NCI-H526 (cell line): ENCODE data around the gene SSC5D.
A peak's percentile ranks its signal among the peaks of the same experiment; 100 is the strongest.

Experiments
- DNase-seq, 2 experiments: peaks; one replicate each; lab custom pipeline; 2025; lab: John Stamatoyannopoulos, UW

Gene SSC5D

GRCh38 chr19:55536951-55537740 is 48.9 kb downstream of the SSC5D start, which contains the start of gene SBK2:
Gene SBK2, minus strand, starts transcription at chr19:55537133. Its CDS starts 839 bp downstream, at chr19:55536294.
- peak in 1 of 2 experiments; percentile 31 for DNase-seq

GRCh38 chr19:55537741-55538111 is 49.5 kb downstream of the SSC5D start:
- no peak for DNase-seq

- no peak for DNase-seq
Measured at GRCh38 chr19:55538132-55538531, 49.9 kb downstream of the SSC5D start.

GRCh38 chr19:55539090-55539984 is 51.1 kb downstream of the SSC5D start:
- DNase-seq: no peak

DNA sequence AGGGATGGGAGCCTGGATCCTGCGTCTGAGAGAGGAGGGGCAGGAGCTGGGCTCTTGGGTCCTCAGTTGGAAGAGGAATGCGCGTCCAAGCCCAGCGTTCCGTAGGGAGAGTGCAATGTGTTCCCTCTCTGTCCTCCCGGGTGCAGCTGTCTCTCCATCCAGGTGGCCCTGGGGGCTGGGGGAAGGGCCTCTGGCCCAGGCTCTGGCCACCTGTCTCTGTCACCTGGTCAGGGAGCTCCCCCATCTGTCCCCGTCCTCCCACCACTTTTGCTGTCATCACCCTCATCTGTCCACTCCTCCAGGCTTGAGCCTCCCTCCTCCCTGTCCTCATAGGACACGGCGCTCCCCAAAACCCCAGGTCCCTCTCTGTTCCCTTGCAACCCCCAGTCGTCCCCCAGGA is 52.4 kb downstream of the SSC5D start:
- no peak for DNase-seq

DNA sequence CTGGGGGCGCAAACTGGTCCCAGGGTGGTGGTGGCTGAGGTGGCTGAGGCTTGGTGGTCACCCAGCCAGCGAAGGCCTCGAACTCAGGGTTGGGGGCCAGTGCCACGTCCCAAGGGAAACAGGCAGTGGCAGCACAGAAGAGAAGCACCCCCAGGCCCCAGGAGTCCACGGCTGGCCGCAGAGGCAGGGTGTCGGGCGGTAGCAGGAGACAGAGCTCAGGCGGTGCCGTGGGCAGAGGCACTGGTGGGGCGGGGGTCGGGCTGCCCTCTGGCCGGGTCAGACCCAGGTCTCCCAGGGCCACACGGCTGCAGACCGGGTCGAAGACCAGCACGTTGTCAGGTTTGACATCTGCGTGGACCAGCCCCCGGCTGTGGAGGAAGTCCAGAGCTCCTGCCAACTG is 52.9 kb downstream of the SSC5D start:
- no peak for DNase-seq

DNA sequence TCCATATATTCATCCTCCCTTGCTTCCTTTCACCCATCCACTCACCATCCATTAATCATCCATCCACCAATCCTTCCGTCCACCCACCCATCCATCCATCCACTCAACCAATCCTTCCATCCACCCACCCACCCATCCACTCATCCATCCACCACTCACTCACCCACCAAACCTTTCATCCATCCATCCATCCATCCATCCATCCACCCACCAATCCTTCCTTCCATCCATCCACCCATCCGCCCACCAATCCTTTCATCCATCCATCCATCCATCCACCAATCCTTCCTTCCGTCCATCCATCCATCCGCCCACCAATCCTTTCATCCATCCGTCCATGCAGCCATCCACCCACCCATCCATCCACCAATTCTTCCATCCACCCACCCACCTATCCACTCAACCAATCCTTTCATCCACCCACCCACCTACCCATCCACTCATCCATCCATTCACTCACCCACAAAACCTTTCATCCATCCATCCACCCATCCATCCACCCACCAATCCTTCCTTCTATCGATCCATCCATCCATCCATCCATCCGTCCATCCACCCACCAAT is 54.1 kb downstream of the SSC5D start:
- no peak for DNase-seq

DNA sequence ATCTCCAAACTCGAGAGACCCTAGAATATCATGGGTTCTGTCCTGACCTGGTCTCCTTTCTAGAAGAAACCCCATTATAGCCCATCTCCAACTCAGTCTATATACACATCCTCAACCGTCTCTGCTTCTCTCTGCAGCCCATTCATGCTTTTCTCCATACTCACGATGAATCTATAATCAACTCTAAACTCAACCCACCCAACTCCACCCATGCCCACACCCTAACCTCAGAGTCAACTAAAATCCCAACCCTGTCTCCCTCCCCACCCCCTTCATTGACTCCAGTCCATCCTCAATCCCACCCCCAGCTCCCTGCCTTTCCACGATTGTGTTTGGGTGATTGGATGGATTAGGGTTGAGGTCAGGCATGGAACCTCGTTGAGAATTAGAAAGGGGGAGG is 55.3 kb downstream of the SSC5D start:
- no peak for DNase-seq

GRCh38 chr19:55544014-55544413 is 55.8 kb downstream of the SSC5D start:
- DNase-seq: no peak

- no peak for DNase-seq
Measured at GRCh38 chr19:55544776-55545439, 56.7 kb downstream of the SSC5D start.

GRCh38 chr19:55545443-55545842 is 57.2 kb downstream of the SSC5D start, which contains the start of gene SBK3:
Gene SBK3, minus strand, starts transcription at chr19:55545543. Its CDS starts 0 bp downstream, at chr19:55545543.
- no peak for DNase-seq

DNA sequence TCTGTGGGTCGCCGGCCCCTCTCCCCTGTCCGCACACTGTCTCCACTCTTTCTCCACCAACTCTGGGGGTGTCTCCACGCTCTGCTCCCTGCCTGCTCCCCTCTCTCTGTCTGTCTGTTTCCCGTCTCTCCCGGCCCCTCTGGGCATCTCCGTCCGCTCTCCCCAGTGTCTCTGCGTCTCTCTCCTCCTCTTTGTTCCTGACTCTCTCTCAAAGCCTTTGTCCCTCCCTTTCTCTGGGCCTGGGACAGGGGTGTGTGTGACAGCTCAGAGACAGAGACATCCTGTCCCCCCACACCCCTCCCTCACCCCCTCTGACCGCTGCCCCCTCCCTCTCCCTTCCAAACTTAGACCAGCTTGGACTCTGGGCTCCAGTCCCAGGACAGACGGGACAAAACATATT is 57.8 kb downstream of the SSC5D start:
- no peak for DNase-seq

DNA sequence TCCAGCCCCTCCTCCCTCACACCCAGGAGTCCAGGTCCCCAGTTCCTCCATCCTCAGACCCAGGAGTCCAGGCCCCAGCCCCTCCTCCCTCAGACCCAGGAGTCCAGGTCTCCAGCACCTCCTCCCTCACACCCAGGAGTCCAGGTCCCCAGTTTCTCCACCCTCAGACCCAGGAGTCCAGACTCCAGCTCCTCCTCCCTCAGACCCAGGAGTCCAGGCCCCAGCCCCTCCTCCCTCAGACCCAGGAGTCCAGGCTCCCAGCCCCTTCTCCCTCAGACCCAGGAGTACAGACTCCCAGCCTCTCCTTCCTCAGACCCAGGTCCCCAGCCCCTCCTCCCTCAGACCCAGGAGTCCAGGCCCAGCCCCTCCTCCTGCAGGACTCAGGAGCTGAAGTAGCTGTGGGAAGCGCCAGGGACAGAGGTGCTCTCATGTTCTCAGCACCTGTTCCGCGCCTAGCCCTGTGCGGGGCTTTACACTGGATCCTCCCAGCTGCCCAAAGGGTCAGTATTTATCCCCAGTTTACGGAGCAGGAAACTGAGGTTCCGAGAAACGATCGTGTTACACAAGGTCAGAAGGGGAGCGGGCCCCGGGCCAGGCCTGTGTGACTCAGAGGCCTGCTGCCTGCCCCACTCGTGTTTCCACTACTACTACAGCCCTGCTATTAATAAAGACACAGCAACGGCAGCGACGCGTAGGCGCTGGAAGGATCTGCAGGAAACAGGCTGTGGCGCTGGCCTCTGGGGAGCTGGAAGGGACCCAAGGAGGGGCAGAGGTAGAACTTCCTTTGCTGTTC is 58.8 kb downstream of the SSC5D start:
- DNase-seq: no peak

- DNase-seq: peak in 1 of 2 experiments; percentile 35
Measured at GRCh38 chr19:55549500-55550320, 61.5 kb downstream of the SSC5D start.

DNA sequence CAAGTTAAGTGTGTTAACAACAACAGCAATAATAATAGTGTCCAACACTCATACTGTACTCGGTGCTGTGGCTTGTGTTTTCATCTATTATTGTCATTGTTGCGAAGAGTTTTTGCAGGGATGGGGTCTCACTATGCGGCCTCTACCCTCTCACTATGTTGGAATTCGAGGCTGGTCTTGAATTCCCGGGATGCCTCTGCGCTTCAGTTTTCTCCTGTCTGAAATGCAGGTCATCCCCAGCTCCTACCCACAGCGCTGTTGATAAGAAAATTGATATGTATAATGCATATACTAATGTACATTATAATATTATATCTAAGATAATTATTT is 62.0 kb downstream of the SSC5D start:
- no peak for DNase-seq

- DNase-seq: no peak
Measured at GRCh38 chr19:55552206-55552605, 64.0 kb downstream of the SSC5D start.

DNA sequence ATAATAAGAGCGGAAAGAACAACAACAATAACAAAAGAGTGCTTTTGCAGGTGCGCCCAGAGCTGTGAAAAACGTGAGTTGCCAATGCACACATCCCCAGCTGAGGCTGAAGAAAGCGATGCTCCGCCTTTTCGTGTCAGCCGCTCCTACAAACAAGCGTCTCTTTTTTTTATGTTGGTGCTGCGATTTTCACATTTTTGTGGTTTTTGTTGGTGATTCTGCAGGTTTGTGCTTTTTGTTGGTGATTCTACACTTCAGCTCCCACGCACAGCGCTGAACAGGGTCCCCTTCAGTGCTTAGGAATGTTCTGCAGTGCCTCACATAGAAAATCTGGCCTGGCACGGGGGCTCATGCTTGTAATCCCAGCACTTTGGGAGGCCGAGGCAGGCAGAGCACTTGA is 64.4 kb downstream of the SSC5D start:
- no peak for DNase-seq

DNA sequence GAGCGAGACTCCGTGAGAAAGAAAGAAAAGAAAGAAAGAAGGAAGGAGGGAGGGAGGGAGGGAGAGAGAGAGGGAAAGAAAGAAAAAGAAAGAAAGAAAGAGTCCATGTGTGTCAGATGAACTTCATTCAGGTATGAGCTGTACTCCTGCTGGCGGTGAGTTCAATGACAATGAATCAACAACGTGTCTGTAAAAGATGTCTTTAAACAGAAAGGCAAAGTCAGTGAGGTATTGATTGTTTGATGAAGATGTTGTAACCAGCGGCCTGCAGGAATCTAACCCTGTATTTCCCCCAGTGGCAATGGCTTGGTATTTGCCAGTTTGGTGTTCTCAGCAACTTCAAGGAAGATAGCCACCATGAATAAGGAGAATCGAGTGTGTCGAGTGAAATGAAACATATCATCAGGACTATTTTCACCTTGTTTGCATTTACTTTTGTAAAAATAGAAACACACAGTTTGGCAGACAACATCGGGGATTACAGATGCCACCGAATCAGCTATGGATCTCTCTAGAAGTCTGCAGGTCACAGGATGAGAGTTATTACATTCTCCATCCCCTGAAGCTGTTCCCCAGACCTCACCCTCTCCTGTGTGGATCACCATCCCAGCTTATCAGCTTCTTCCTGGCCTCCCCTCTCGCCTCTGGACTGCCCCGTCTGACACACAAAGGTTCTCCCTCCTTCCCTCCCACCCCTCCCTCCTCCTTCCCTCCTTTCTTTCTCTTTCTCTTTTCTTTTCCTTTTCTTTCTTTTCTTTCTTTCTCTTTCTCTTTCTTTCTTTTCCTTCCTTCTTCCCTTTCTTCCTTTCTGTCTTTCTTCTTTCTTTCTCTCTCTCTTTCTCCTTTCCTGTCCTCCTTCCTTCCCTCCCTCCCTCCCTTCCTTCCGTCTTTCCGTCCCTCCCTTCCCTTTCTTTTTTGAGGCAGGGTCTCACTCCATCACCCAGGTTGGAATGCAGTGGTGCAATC is 65.3 kb downstream of the SSC5D start:
- no peak for DNase-seq

GRCh38 chr19:55554302-55554701 is 66.1 kb downstream of the SSC5D start:
- DNase-seq: no peak
